Caco-2 (cell line): ENCODE measurements around the gene PPA2. TPM values are rescaled to one million over a fixed set of nuclear protein-coding genes. Genes with fewer than 3 reads are reported as not detected.
"Not testable (repeated sequence)": the region's sequence is repeated elsewhere in the genome, so short reads cannot be mapped to it uniquely, and the experiment has no call there.

Experiments used
- BruUV-seq: library from RNA; stranded (reverse); fragments of 400-500 nt; replicated peaks from 2 replicates; lab custom pipeline; 2021; lab: Mats Ljungman, UMichigan
- CTCF ChIA-PET: fragments of 300-600 bp; sonication (Branson Sonifier 250); formaldehyde crosslinking; loops from one replicate; lab custom pipeline; 2022; ENCODE audit warnings: antibody characterized with exemption; lab: Charles Lee
- POLR2A ChIA-PET: fragments of 300-600 bp; sonication (Branson Sonifier 250); formaldehyde crosslinking; loops from one replicate; lab custom pipeline; 2022; ENCODE audit warnings: antibody characterized with exemption; lab: Charles Lee
- DNase-seq, 2 experiments: peaks; one replicate each; pipeline versions ENCODE4 v3.0.0 to v3.0.0-alpha.2; 2020 to 2022
- H3K27me3 ChIP-seq: replicated peaks from 2 replicates; pipeline ENCODE4 v1.6.0; 2011; ENCODE audit warnings: low read length; ENCODE audit not compliant: control insufficient read depth, insufficient read depth
- H3K36me3 ChIP-seq: 2 replicates; pipeline ENCODE4 v1.5.1; 2011; ENCODE audit warnings: low read length; ENCODE audit not compliant: control insufficient read depth, insufficient read depth
- H3K4me1 ChIP-seq: fragments of 250-450 bp; sonication (Bioruptor Pico); 2 replicates; pipeline ENCODE4 v1.5.1; 2020; ENCODE audit warnings: mild to moderate bottlenecking
- H3K4me3 ChIP-seq: 2 replicates; pipeline ENCODE4 v1.5.1; 2011; ENCODE audit warnings: low read depth, mild to moderate bottlenecking, control low read depth, low read length
- H3K9me3 ChIP-seq: fragments of 250-450 bp; sonication (Bioruptor Pico); 2 replicates; pipeline ENCODE4 v1.5.1; 2020; ENCODE audit warnings: mild to moderate bottlenecking, moderate library complexity
- H3K27ac Mint-ChIP-seq: one replicate; pipeline ENCODE4 v1.8.0; 2022; ENCODE audit warnings: mixed read lengths; ENCODE audit not compliant: unreplicated experiment
- H3K27me3 Mint-ChIP-seq: one replicate; pipeline ENCODE4 v1.8.0; 2022; ENCODE audit warnings: mixed read lengths; ENCODE audit not compliant: insufficient read depth, unreplicated experiment
- H3K36me3 Mint-ChIP-seq: one replicate; pipeline ENCODE4 v1.8.0; 2022; ENCODE audit warnings: mild to moderate bottlenecking, mixed read lengths; ENCODE audit not compliant: insufficient read depth, unreplicated experiment
- H3K4me1 Mint-ChIP-seq: one replicate; pipeline ENCODE4 v1.8.0; 2022; ENCODE audit warnings: low read depth, mixed read lengths; ENCODE audit not compliant: unreplicated experiment
- H3K4me3 Mint-ChIP-seq: one replicate; pipeline ENCODE4 v1.8.0; 2022; ENCODE audit warnings: mild to moderate bottlenecking, moderate library complexity, mixed read lengths; ENCODE audit not compliant: unreplicated experiment
- H3K9me3 Mint-ChIP-seq: one replicate; pipeline ENCODE4 v1.8.0; 2022; ENCODE audit warnings: mixed read lengths; ENCODE audit not compliant: unreplicated experiment
- CTCF ChIP-seq, 2 experiments: fragments of 200-600 bp in 1 of 2; IDR thresholded peaks; 1 replicate in 1 of 2; 2 replicates in 1 of 2; pipeline versions ENCODE4 v1.5.1 to v1.8.0; 2011 to 2022; ENCODE audit warnings: antibody characterized with exemption in 1 of 2, control low read depth in 1 of 2, inconsistent platforms in 1 of 2, low read depth in 1 of 2, low read length in 1 of 2, mild to moderate bottlenecking in 1 of 2, moderate library complexity in 1 of 2; ENCODE audit not compliant: insufficient read depth in 1 of 2, severe bottlenecking in 1 of 2, unreplicated experiment in 1 of 2
- intact Hi-C: fragments of 100-400 bp; cut with micrococcal nuclease; formaldehyde crosslinking; loops from one replicate; pipeline ENCODE4 v1.10.0; 2022; ENCODE audit not compliant: unreplicated experiment
- total RNA-seq: library from RNA; stranded (reverse); gene quantifications from 2 replicates; pipeline ENCODE4 v1.2.3, GENCODE V29; 2022

The PPA2 gene
- total RNA-seq, 1 experiment from 2014 or later = 85.4 TPM

GRCh38 chr4:105414316-105414715 lies 59.5 kb downstream of the PPA2 start:
- CTCF ChIA-PET = no interaction called here
- Mint-ChIP-seq H3K27ac (no peak overlapping the region), H3K4me1 (no peaks in the 10 kb centered on the region), H3K27me3 (no peaks in the 10 kb centered on the region), H3K9me3 (no peaks in the 10 kb centered on the region), H3K36me3 (no peaks in the 10 kb centered on the region), H3K4me3 (no peak overlapping the region)
- H3K27me3 ChIP-seq = no peaks in the 10 kb centered on the region
- POLR2A ChIA-PET = no interaction called here
- TF ChIP-seq CTCF (IDR thresholded peaks at IDR 0.05; ENCODE audit: insufficient read depth in 1 of 2, low read depth in 1 of 2, low read length in 1 of 2, severe bottlenecking in 1 of 2, unreplicated experiment in 1 of 2) = no peak
- no peak for DNase-seq
- H3K9me3 ChIP-seq = no peaks in the 10 kb centered on the region
- no peaks in the 10 kb centered on the region; the same call in 1 of the 2 replicates for H3K36me3 ChIP-seq
- intact Hi-C loops = no loop called here
- no TSS peak for BruUV-seq
- 0 out of 2 replicates have a peak, but pooled peaks cover 6% of the 10 kb centered on the region for H3K4me1 ChIP-seq
- H3K4me3 ChIP-seq = no peak overlapping the region

GRCh38 chr4:105409135-105409534 lies 64.7 kb downstream of the PPA2 start:
- POLR2A ChIA-PET, H3K27ac Mint-ChIP-seq, H3K9me3 Mint-ChIP-seq, H3K36me3 Mint-ChIP-seq, BruUV-seq, intact Hi-C loops, CTCF ChIA-PET, H3K4me3 ChIP-seq, H3K4me3 Mint-ChIP-seq, H3K4me1 ChIP-seq, H3K27me3 Mint-ChIP-seq, DNase-seq, H3K4me1 Mint-ChIP-seq, H3K27me3 ChIP-seq, H3K36me3 ChIP-seq, H3K9me3 ChIP-seq: not testable (repeated sequence)

- no peak overlapping the region for H3K27ac Mint-ChIP-seq
- CTCF ChIA-PET = no interaction called here
- BruUV-seq = no TSS peak
- no peaks in the 10 kb centered on the region for H3K9me3 Mint-ChIP-seq
- no peak overlapping the region for H3K4me3 Mint-ChIP-seq
- Histone ChIP-seq H3K4me1 (no peaks in the 10 kb centered on the region), H3K4me3 (no peak overlapping the region), H3K9me3 (no peaks in the 10 kb centered on the region), H3K27me3 (no peaks in the 10 kb centered on the region), H3K36me3 (no peaks in the 10 kb centered on the region)
- no peak for DNase-seq
- no peak for TF ChIP-seq CTCF (IDR thresholded peaks at IDR 0.05; ENCODE audit: insufficient read depth in 1 of 2, low read depth in 1 of 2, low read length in 1 of 2, severe bottlenecking in 1 of 2, unreplicated experiment in 1 of 2)
- intact Hi-C loops = loop anchor here (5.0 kb wide), 1 partner anchor 71 kb away; the partner anchor contains the start of gene PPA2
- H3K27me3 Mint-ChIP-seq = no peaks in the 10 kb centered on the region
- POLR2A ChIA-PET = no interaction called here
- no peaks in the 10 kb centered on the region for H3K4me1 Mint-ChIP-seq
- peaks cover 5% of the 10 kb centered on the region for H3K36me3 Mint-ChIP-seq
These were observed 72.8 kb downstream of the PPA2 start for GRCh38 chr4:105400901-105401677.
